GM12878 (cell line): Measurements from ENCODE around the gene SLC25A45. TPM values are rescaled to one million over a fixed set of nuclear protein-coding genes. Genes with fewer than 3 reads are reported as not detected.

Experiments used
- ATAC-seq: fragments of 200-7000 bp; cut with Tn5 transposase; 3 replicates; pipeline ENCODE4 v1.9.1; 2020; ENCODE audit warnings: mild to moderate bottlenecking, moderate library complexity
- BruUV-seq: library from RNA; stranded (reverse); fragments of 400-500 nt; replicated peaks from 2 replicates; lab custom pipeline; 2021; lab: Mats Ljungman, UMichigan
- CTCF ChIA-PET: fragments of 300-600 bp; sonication (Branson Sonifier 250); formaldehyde crosslinking; extraction: SDS; loops from one replicate; lab custom pipeline; 2021; ENCODE audit warnings: inconsistent platforms; lab: Yijun Ruan, JAX
- POLR2A ChIA-PET: fragments of 350-600 bp; formaldehyde crosslinking; extraction: SDS; loops from one replicate; lab custom pipeline; 2021; ENCODE audit warnings: inconsistent platforms; lab: Charles Lee
- RAD21 ChIA-PET: fragments of 300-600 bp; sonication (Branson Sonifier 250); formaldehyde crosslinking; loops from one replicate; lab custom pipeline; 2023; ENCODE audit warnings: antibody characterized with exemption; ENCODE audit not compliant: unreplicated experiment; lab: Charles Lee
- SMC1A ChIA-PET: fragments of 300-600 bp; sonication (Branson Sonifier 250); formaldehyde crosslinking; loops from one replicate; lab custom pipeline; 2023; ENCODE audit not compliant: unreplicated experiment, uncharacterized antibody; lab: Charles Lee
- DNase-seq: peaks from one replicate; pipeline ENCODE4 v3.0.0-alpha.2; 2011; ENCODE audit warnings: low read depth, low spot score
- FAIRE-seq: peaks from 3 replicates; lab custom pipeline; 2011; peaks lifted over from hg19 to GRCh38; lab: Jason Lieb, UNC
- H2AFZ ChIP-seq: 2 replicates; pipeline ENCODE4 v1.6.0; 2011; ENCODE audit warnings: low read depth, low read length, control low read depth; ENCODE audit not compliant: control insufficient read depth
- H3K27ac ChIP-seq: 2 replicates; pipeline ENCODE4 v1.5.1; 2011; ENCODE audit warnings: control low read depth; ENCODE audit not compliant: control insufficient read depth, insufficient read depth
- H3K27me3 ChIP-seq, 2 experiments: replicated peaks in 1 of 2; 2 replicates each; pipeline versions ENCODE4 v1.6.0 to v1.6.1; 2011; ENCODE audit warnings: low read length in 1 of 2; ENCODE audit not compliant: control insufficient read depth in 2 of 2, insufficient read depth in 2 of 2
- H3K36me3 ChIP-seq, 2 experiments: 2 replicates each; pipeline ENCODE4 v1.5.1; 2011; ENCODE audit warnings: low read length in 1 of 2; ENCODE audit not compliant: control insufficient read depth in 2 of 2, insufficient read depth in 2 of 2
- H3K4me1 ChIP-seq: 2 replicates; pipeline ENCODE4 v1.6.1; 2011; ENCODE audit warnings: mild to moderate bottlenecking, low read length, moderate library complexity, mixed read lengths; ENCODE audit not compliant: control insufficient read depth, insufficient read depth
- H3K4me2 ChIP-seq: 2 replicates; pipeline ENCODE4 v1.6.0; 2011; ENCODE audit warnings: control low read depth; ENCODE audit not compliant: control insufficient read depth, insufficient read depth
- H3K4me3 ChIP-seq: fragments of 200-600 bp; sonication (generic); 2 replicates; pipeline ENCODE4 v1.5.1; 2016
- H3K79me2 ChIP-seq: 2 replicates; pipeline ENCODE4 v1.6.0; 2011; ENCODE audit warnings: low read length; ENCODE audit not compliant: control insufficient read depth, insufficient read depth
- H3K9ac ChIP-seq: 2 replicates; pipeline ENCODE4 v1.8.0; 2011; ENCODE audit warnings: low read length, control low read depth, mixed read lengths; ENCODE audit not compliant: control insufficient read depth, insufficient read depth
- H3K9me3 ChIP-seq: replicated peaks from 3 replicates; pipeline ENCODE4 v1.5.1; 2011; ENCODE audit warnings: mild to moderate bottlenecking, low read length; ENCODE audit not compliant: control insufficient read depth, insufficient read depth
- H4K20me1 ChIP-seq: 2 replicates; pipeline ENCODE4 v1.6.0; 2011; ENCODE audit not compliant: control insufficient read depth, insufficient read depth
- CHD1 ChIP-seq: IDR thresholded peaks from 2 replicates; pipeline ENCODE4 v1.6.1; 2012; ENCODE audit warnings: low read depth, low read length, improper control_type of control experiment
- CHD4 ChIP-seq: fragments of 200-600 bp; sonication (generic); IDR thresholded peaks from 2 replicates; pipeline ENCODE4 v1.6.1; 2016; ENCODE audit warnings: mild to moderate bottlenecking
- E2F8 ChIP-seq: fragments of 450-650 bp; IDR thresholded peaks from 2 replicates; pipeline ENCODE4 v1.6.1; 2018; ENCODE audit warnings: mild to moderate bottlenecking, low read depth, moderate library complexity; ENCODE audit not compliant: partially characterized antibody
- HDGF ChIP-seq: fragments of 450-650 bp; IDR thresholded peaks from 2 replicates; pipeline ENCODE4 v1.6.1; 2016; ENCODE audit warnings: antibody characterized with exemption
- IKZF2 ChIP-seq, 2 experiments: fragments of 450-650 bp; IDR thresholded peaks; 2 replicates each; pipeline ENCODE4 v1.6.1; 2017; ENCODE audit warnings: mild to moderate bottlenecking in 2 of 2, moderate library complexity in 2 of 2
- KDM1A ChIP-seq: fragments of 200-600 bp; sonication (generic); IDR thresholded peaks from 2 replicates; pipeline ENCODE4 v1.6.1; 2016; ENCODE audit warnings: borderline replicate concordance
- POLR2AphosphoS2 ChIP-seq: IDR thresholded peaks from 2 replicates; pipeline ENCODE4 v1.6.1; 2011; ENCODE audit warnings: low read depth, mild to moderate bottlenecking, low read length, improper control_type of control experiment, moderate library complexity
- SMAD1 ChIP-seq: fragments of 450-650 bp; IDR thresholded peaks from 2 replicates; pipeline ENCODE4 v1.6.1; 2018; ENCODE audit warnings: mild to moderate bottlenecking, low read depth; ENCODE audit not compliant: partially characterized antibody
- SP1 ChIP-seq: IDR thresholded peaks from one replicate; pipeline ENCODE4 v1.6.1; 2011; ENCODE audit warnings: low read depth, low read length
- TCF12 ChIP-seq: IDR thresholded peaks from 2 replicates; pipeline ENCODE4 v1.6.1; 2011; ENCODE audit warnings: low read depth, mild to moderate bottlenecking, low read length
- ZBTB4 ChIP-seq: fragments of 450-650 bp; formaldehyde crosslinking; IDR thresholded peaks from 2 replicates; pipeline ENCODE4 v1.4.0; 2022; ENCODE audit warnings: mild to moderate bottlenecking, moderate library complexity
- ZNF207 ChIP-seq: fragments of 450-650 bp; IDR thresholded peaks from 2 replicates; pipeline ENCODE4 v1.6.1; 2014; ENCODE audit warnings: antibody characterized with exemption, mild to moderate bottlenecking, borderline replicate concordance
- WGBS: methylation state at CpG from one replicate; pipeline ENCODE4 v1.1.6; 2016; ENCODE audit warnings: low lambda C conversion rate; ENCODE audit not compliant: insufficient replicate concordance, insufficient coverage; ENCODE audit errors: missing lambda C conversion rate; 5-methylcytosine and 5-hydroxymethylcytosine counted together
- in situ Hi-C: fragments of 300-500 bp; cut with MboI; formaldehyde crosslinking; loops from 9 replicates; pipeline ENCODE4 v1.14.3; 2018; ENCODE audit warnings: mixed read lengths
- intact Hi-C: fragments of 100-400 bp; cut with micrococcal nuclease; formaldehyde crosslinking; loops from one replicate; pipeline ENCODE4 v1.14.2; 2022; ENCODE audit not compliant: unreplicated experiment
- polyA plus RNA-seq, 11 experiments: library from polyadenylated mRNA; depleted of rRNA in 4 of 11; unstranded in 6 of 11; stranded (reverse) in 5 of 11; fragments of >200 nt; fragmentation: Nextera tagmentation in 4 of 11; fragmentation: Illumina TruSeq in 1 of 11; extraction: Ambion mirVana in 4 of 11; extraction: Trizol in 1 of 11; gene quantifications; 1 replicate in 1 of 11; 2 replicates in 10 of 11; pipeline versions ENCODE4 v1.2.1 to v1.2.3, GENCODE V29; 2011 to 2016; ENCODE audit warnings: inconsistent platforms in 2 of 11, missing spikeins in 2 of 11, low read depth in 1 of 11
- total RNA-seq, 4 experiments: library from RNA; depleted of rRNA in 3 of 4; stranded (reverse); fragments of >200 nt in 3 of 4; fragmentation: Illumina TruSeq in 1 of 4; extraction: Trizol in 1 of 4; gene quantifications; 2 replicates each; pipeline versions ENCODE4 v1.2.1 to v1.2.3, GENCODE V29; 2013 to 2021

The SLC25A45 gene
- total and polyA plus RNA-seq, 10 of the 15 experiments (the other 5 are each of a cell fraction or from before 2014, with no cell fraction given) = 4.1 to 35.2 (median 20.3) TPM

DNA sequence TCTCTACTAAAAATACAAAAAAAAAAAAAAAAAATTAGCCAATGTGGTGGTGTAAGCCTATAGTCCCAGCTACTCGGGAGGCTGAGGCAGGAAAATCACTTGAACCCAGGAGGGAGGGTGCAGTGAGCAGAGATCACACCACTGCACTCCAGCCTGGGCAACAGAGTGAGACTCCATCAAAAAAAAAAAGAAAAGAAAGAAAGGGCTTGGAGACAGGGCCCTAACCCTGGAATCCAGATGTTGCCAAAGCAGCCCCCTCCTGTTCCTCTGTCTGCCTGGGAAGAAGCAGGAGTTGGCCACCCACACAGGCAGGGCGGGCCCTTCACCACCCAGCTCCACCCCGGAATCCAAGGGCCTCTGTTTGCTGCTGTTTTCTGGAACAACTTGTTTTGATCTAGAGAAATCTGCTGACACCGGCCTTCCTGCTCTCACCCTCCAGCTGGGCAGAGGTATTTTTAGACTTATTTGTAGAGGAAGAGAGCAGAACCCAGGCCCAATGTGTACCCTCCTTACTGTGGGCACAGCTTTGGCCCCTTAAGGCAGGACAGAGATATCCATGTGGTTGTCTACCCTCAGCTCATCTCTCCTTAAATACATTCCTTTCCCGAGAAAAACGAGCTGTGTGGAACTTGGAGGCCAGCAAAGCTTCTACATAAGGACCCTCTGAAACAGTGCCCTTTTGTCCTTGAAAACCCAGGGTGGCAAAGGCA lies 37.5 kb upstream of the SLC25A45 start (continued):
- TF ChIP-seq ZBTB4 (CRISPR knock-in tag) (no peak), CHD1 (0 out of 2 replicates have a peak, but pooled peaks have one; percentile 11), HDGF (peak; percentile 64; the same call in 1 of the 2 replicates), TCF12 (peak; percentile 34; the same call in 1 of the 2 replicates), POLR2AphosphoS2 (0 out of 2 replicates have a peak, but pooled peaks have one; percentile 69), IKZF2 (IDR thresholded peaks at IDR 0.05) (peak; percentile 60 to 67; a peak in 3 of 4 replicates), ZNF207 (peak; percentile 67; the same call in 1 of the 2 replicates), CHD4 (no peak)

DNA sequence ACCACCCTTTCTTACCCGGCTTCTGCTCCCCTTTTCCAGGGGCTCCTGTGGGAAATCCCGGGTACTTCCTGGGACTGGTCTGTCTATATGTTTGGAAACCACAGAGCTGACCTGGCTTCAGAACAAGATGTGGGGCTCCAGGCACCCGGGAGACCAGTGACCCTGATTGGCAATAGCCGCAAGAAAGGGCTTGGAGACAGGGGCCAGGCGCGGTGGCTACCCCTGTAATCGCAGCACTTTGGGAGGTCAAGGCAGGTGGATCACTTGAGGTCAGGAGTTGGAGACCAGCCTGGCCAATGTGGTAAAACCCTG lies 37.0 kb upstream of the SLC25A45 start:
- in situ Hi-C loops = loop anchor here (5.0 kb wide), 1 partner anchor 88 kb away; no protein-coding TSS in a partner anchor
- H3K9ac ChIP-seq = peak overlapping the region; percentile 99
- H3K27me3 ChIP-seq = no peaks in the 10 kb centered on the region
- no peak overlapping the region for H2AFZ ChIP-seq
- FAIRE-seq (no peak), ATAC-seq (no peak), DNase-seq (no peak)
- H3K4me2 ChIP-seq = peak overlapping the region; percentile 100
- H4K20me1 ChIP-seq = peaks cover 11% of the 10 kb centered on the region
- intact Hi-C loops = loop anchor here (2.0 to 5.0 kb wide), 3 partner anchors 21 to 153 kb away; partner anchors contain the start of genes FAM89B and ZNRD2
- WGBS = 3% methylated on average over 7 of the region's 7 CpGs
- ChIA-PET RAD21 (interaction anchor here (0.6 to 15.3 kb wide), 14 partner anchors 11 to 153 kb away, joined by 3 to 282 read pairs (median 6); partner anchors contain the start of genes FAM89B, MALAT1 and SCYL1), POLR2A (interaction anchor here (0.6 to 13.6 kb wide), 27 partner anchors 11 to 219 kb away, joined by 3 to 323 read pairs (median 4); partner anchors contain the start of genes MALAT1 and SIPA1), CTCF (interaction anchor here (0.9 to 15.3 kb wide), 12 partner anchors 10 to 571 kb away, joined by 3 to 362 read pairs (median 4); partner anchors contain the start of gene MALAT1), SMC1A (interaction anchor here (1.1 to 12.7 kb wide), 14 partner anchors 10 to 152 kb away, joined by 3 to 232 read pairs (median 8); partner anchors contain the start of genes FAM89B and MALAT1)
- peaks cover 83% of the 10 kb centered on the region for H3K79me2 ChIP-seq
- peak; percentile 50 for TF ChIP-seq SMAD1
- TF ChIP-seq CHD1 = 0 out of 2 replicates have a peak, but pooled peaks have one; percentile 17
- TF ChIP-seq SP1 = no peak
- no peak for TF ChIP-seq KDM1A
- TF ChIP-seq E2F8 = no peak
- no peaks in the 10 kb centered on the region for H3K36me3 ChIP-seq
- H3K9me3 ChIP-seq = no peaks in the 10 kb centered on the region
- H3K4me3 ChIP-seq = peak overlapping the region; percentile 79
- peak overlapping the region; percentile 100 for H3K27ac ChIP-seq
- peaks cover 51% of the 10 kb centered on the region for H3K4me1 ChIP-seq
- BruUV-seq = no TSS peak
